WTC11 (cell line): Measurements from ENCODE around the gene LAMA2. TPM values are rescaled to one million over a fixed set of nuclear protein-coding genes. Genes with fewer than 3 reads are reported as not detected.

Source experiments
- ATAC-seq: fragments of 200-7000 bp; cut with Tn5 transposase; 2 replicates; pipeline ENCODE4 v1.10.0; 2021; ENCODE audit warnings: mild to moderate bottlenecking, moderate library complexity
- CTCF ChIA-PET: fragments of 300-600 bp; sonication (Branson Sonifier 250); formaldehyde crosslinking; loops from one replicate; lab custom pipeline; 2021; ENCODE audit warnings: antibody characterized with exemption; lab: Charles Lee
- POLR2A ChIA-PET: fragments of 350-600 bp; sonication (Branson Sonifier 250); formaldehyde crosslinking; loops from one replicate; lab custom pipeline; 2021; ENCODE audit warnings: antibody characterized with exemption; lab: Charles Lee
- DNase-seq: peaks from one replicate; pipeline ENCODE4 v3.0.0; 2021; ENCODE audit warnings: low spot score
- H3K27ac Mint-ChIP-seq: 2 replicates; pipeline ENCODE4 v1.8.0; 2021; ENCODE audit warnings: mixed read lengths
- H3K27me3 Mint-ChIP-seq: 2 replicates; pipeline ENCODE4 v1.8.0; 2021; ENCODE audit warnings: low read depth, mild to moderate bottlenecking, moderate library complexity, mixed read lengths
- H3K36me3 Mint-ChIP-seq: 2 replicates; pipeline ENCODE4 v1.8.0; 2021; ENCODE audit warnings: mixed read lengths
- H3K4me1 Mint-ChIP-seq: 2 replicates; pipeline ENCODE4 v1.8.0; 2022; ENCODE audit warnings: mixed read lengths
- H3K4me3 Mint-ChIP-seq: 2 replicates; pipeline ENCODE4 v1.8.0; 2021; ENCODE audit warnings: mild to moderate bottlenecking, moderate library complexity, mixed read lengths
- H3K9me3 Mint-ChIP-seq: 2 replicates; pipeline ENCODE4 v1.8.0; 2021; ENCODE audit warnings: mixed read lengths
- ATF2 ChIP-seq: sonication (generic); formaldehyde crosslinking; IDR thresholded peaks from 2 replicates; pipeline ENCODE4 v1.8.1; 2022; ENCODE audit warnings: low read depth, missing genetic modification reagents, borderline replicate concordance
- CREM ChIP-seq: sonication (generic); formaldehyde crosslinking; IDR thresholded peaks from 2 replicates; pipeline ENCODE4 v1.8.1; 2022; ENCODE audit warnings: mild to moderate bottlenecking, missing genetic modification reagents, moderate library complexity
- FOXK1 ChIP-seq: sonication (generic); formaldehyde crosslinking; IDR thresholded peaks from 2 replicates; pipeline ENCODE4 v1.8.0; 2022; ENCODE audit warnings: mild to moderate bottlenecking, moderate library complexity, missing genetic modification reagents
- HMGA2 ChIP-seq: fragments of 250-450 bp; sonication (Bioruptor Pico); IDR thresholded peaks from 2 replicates; pipeline ENCODE4 v1.4.0; 2021; ENCODE audit warnings: mild to moderate bottlenecking, moderate library complexity
- IRF1 ChIP-seq: sonication (generic); formaldehyde crosslinking; IDR thresholded peaks from 2 replicates; pipeline ENCODE4 v1.8.0; 2023; ENCODE audit warnings: missing genetic modification reagents
- MXD4 ChIP-seq: fragments of 250-450 bp; sonication (Bioruptor Pico); IDR thresholded peaks from 2 replicates; pipeline ENCODE4 v1.8.0; 2021; ENCODE audit warnings: mild to moderate bottlenecking, moderate library complexity, borderline replicate concordance
- OVOL2 ChIP-seq: fragments of 250-450 bp; sonication (Bioruptor Pico); IDR thresholded peaks from 2 replicates; pipeline ENCODE4 v1.9.0; 2021; ENCODE audit warnings: mild to moderate bottlenecking, borderline replicate concordance
- PRRX2 ChIP-seq: fragments of 250-450 bp; sonication (Bioruptor Pico); IDR thresholded peaks from 2 replicates; pipeline ENCODE4 v1.8.0; 2021; ENCODE audit warnings: mild to moderate bottlenecking
- SMAD4 ChIP-seq: sonication (generic); formaldehyde crosslinking; IDR thresholded peaks from 2 replicates; pipeline ENCODE4 v1.8.0; 2022; ENCODE audit warnings: mild to moderate bottlenecking, missing genetic modification reagents
- TCF7 ChIP-seq: sonication (generic); formaldehyde crosslinking; IDR thresholded peaks from 2 replicates; pipeline ENCODE4 v1.8.0; 2022; ENCODE audit warnings: mild to moderate bottlenecking, low read depth, missing genetic modification reagents, moderate library complexity
- ZNF317 ChIP-seq: sonication (generic); formaldehyde crosslinking; IDR thresholded peaks from 2 replicates; pipeline ENCODE4 v1.8.1; 2023; ENCODE audit warnings: low read depth, mild to moderate bottlenecking, moderate library complexity, missing genetic modification reagents, borderline replicate concordance
- total RNA-seq: library from RNA; stranded (reverse); gene quantifications from 3 replicates; pipeline ENCODE4 v1.2.3, GENCODE V29; 2021
- TF ChIP-seq, protein P1 (sequence below): fragments of 250-450 bp; sonication (Bioruptor Pico); IDR thresholded peaks from 2 replicates; pipeline ENCODE4 v1.9.0; 2021; ENCODE audit warnings: mild to moderate bottlenecking
- TF ChIP-seq, protein P2 (sequence below): sonication (generic); formaldehyde crosslinking; conservative IDR thresholded peaks from 2 replicates; pipeline ENCODE4 v1.8.1; 2023; ENCODE audit warnings: mild to moderate bottlenecking, low read depth, missing genetic modification reagents, moderate library complexity
- TF ChIP-seq, protein P3 (sequence below): fragments of 250-450 bp; sonication (Bioruptor Pico); conservative IDR thresholded peaks from 2 replicates; pipeline ENCODE4 v1.9.0; 2021; ENCODE audit warnings: mild to moderate bottlenecking
- TF ChIP-seq, protein P4 (sequence below): fragments of 200-600 bp; IDR thresholded peaks from 2 replicates; pipeline ENCODE4 v1.8.0; 2022; ENCODE audit warnings: antibody characterized with exemption
- TF ChIP-seq, protein P5 (sequence below): sonication (generic); formaldehyde crosslinking; IDR thresholded peaks from 2 replicates; pipeline ENCODE4 v1.8.1; 2023; ENCODE audit warnings: mild to moderate bottlenecking, missing genetic modification reagents

LAMA2 gene
- total RNA-seq, 1 experiment from 2014 or later: 6.6 TPM

GRCh38 chr6:129419324-129419723 is 536.4 kb downstream of the LAMA2 start (continued):
- no peak for TF ChIP-seq TCF7 (CRISPR knock-in tag)

DNA sequence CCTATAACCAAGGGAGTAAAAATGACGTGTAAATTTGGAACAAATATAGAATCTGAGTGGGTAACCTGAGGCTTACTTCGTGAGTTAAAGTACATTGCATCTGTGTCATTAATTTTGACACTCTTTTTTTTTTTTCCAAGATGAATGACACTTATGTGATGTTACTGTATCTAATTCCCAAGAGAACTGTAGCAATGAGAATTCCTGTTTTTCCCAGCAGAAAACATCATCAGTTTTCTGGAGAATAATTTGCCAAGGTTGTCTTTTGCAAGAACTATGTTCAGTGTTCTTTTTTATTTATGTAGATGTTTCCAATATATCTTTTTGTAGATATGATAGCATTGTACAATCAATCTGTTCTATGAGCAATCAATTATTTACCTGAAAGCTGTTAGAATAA is 543.4 kb downstream of the LAMA2 start:
- Mint-ChIP-seq H3K9me3 (no peaks in the 10 kb centered on the region), H3K27ac (no peak overlapping the region), H3K4me1 (no peaks in the 10 kb centered on the region), H3K27me3 (no peaks in the 10 kb centered on the region), H3K4me3 (no peak overlapping the region), H3K36me3 (no peaks in the 10 kb centered on the region)
- ChIA-PET POLR2A (no interaction called here), CTCF (no interaction called here)
- TF ChIP-seq TCF7 (CRISPR knock-in tag): no peak
- no peak for TF ChIP-seq IRF1 (CRISPR knock-in tag)
- TF ChIP-seq, protein P1, sequence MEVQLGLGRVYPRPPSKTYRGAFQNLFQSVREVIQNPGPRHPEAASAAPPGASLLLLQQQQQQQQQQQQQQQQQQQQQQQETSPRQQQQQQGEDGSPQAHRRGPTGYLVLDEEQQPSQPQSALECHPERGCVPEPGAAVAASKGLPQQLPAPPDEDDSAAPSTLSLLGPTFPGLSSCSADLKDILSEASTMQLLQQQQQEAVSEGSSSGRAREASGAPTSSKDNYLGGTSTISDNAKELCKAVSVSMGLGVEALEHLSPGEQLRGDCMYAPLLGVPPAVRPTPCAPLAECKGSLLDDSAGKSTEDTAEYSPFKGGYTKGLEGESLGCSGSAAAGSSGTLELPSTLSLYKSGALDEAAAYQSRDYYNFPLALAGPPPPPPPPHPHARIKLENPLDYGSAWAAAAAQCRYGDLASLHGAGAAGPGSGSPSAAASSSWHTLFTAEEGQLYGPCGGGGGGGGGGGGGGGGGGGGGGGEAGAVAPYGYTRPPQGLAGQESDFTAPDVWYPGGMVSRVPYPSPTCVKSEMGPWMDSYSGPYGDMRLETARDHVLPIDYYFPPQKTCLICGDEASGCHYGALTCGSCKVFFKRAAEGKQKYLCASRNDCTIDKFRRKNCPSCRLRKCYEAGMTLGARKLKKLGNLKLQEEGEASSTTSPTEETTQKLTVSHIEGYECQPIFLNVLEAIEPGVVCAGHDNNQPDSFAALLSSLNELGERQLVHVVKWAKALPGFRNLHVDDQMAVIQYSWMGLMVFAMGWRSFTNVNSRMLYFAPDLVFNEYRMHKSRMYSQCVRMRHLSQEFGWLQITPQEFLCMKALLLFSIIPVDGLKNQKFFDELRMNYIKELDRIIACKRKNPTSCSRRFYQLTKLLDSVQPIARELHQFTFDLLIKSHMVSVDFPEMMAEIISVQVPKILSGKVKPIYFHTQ (CRISPR knock-in tag): no peak
- TF ChIP-seq, protein P2, sequence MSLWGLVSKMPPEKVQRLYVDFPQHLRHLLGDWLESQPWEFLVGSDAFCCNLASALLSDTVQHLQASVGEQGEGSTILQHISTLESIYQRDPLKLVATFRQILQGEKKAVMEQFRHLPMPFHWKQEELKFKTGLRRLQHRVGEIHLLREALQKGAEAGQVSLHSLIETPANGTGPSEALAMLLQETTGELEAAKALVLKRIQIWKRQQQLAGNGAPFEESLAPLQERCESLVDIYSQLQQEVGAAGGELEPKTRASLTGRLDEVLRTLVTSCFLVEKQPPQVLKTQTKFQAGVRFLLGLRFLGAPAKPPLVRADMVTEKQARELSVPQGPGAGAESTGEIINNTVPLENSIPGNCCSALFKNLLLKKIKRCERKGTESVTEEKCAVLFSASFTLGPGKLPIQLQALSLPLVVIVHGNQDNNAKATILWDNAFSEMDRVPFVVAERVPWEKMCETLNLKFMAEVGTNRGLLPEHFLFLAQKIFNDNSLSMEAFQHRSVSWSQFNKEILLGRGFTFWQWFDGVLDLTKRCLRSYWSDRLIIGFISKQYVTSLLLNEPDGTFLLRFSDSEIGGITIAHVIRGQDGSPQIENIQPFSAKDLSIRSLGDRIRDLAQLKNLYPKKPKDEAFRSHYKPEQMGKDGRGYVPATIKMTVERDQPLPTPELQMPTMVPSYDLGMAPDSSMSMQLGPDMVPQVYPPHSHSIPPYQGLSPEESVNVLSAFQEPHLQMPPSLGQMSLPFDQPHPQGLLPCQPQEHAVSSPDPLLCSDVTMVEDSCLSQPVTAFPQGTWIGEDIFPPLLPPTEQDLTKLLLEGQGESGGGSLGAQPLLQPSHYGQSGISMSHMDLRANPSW (CRISPR knock-in tag): no peak
- TF ChIP-seq ZNF317: no peak
- TF ChIP-seq CREM: no peak
- no peak for TF ChIP-seq HMGA2
- no peak for TF ChIP-seq MXD4 (CRISPR knock-in tag)
- TF ChIP-seq ATF2: no peak
- TF ChIP-seq OVOL2 (CRISPR knock-in tag): no peak
- TF ChIP-seq FOXK1 (CRISPR knock-in tag): no peak
- TF ChIP-seq, protein P3, sequence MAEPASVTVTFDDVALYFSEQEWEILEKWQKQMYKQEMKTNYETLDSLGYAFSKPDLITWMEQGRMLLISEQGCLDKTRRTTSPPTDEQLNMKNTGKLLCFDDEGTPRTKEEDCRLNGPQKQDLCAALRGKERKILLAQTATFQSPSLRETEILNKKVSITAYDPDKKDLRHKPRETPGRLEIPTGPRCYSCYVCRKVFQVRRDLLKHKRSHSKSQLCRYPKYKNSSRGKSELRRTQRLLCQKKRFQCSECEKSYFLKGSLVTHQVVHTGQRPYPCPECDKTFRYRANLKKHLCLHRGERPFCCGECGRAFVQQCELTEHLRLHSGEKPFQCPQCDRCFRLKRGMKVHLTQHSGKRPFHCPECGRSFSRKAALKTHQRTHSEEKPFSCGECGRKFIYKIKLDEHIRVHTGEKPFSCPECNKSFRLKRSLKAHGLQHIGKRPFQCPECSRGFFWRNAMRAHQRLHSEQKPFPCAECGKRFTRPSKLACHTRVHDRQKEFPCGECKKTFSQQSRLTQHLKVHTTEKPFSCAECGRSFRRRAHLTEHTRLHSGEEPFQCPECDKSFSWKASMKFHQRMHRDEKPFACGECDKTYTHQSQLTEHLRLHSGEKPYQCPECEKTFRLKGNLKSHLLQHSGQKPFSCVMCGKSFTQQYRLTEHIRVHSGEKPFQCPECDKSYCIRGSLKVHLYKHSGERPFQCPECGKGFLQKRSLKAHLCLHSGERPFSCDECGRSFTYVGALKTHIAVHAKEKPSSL (CRISPR knock-in tag): no peak
- no peak for TF ChIP-seq PRRX2 (CRISPR knock-in tag)
- TF ChIP-seq, protein P4, sequence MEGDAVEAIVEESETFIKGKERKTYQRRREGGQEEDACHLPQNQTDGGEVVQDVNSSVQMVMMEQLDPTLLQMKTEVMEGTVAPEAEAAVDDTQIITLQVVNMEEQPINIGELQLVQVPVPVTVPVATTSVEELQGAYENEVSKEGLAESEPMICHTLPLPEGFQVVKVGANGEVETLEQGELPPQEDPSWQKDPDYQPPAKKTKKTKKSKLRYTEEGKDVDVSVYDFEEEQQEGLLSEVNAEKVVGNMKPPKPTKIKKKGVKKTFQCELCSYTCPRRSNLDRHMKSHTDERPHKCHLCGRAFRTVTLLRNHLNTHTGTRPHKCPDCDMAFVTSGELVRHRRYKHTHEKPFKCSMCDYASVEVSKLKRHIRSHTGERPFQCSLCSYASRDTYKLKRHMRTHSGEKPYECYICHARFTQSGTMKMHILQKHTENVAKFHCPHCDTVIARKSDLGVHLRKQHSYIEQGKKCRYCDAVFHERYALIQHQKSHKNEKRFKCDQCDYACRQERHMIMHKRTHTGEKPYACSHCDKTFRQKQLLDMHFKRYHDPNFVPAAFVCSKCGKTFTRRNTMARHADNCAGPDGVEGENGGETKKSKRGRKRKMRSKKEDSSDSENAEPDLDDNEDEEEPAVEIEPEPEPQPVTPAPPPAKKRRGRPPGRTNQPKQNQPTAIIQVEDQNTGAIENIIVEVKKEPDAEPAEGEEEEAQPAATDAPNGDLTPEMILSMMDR: no peak
- TF ChIP-seq, protein P5, sequence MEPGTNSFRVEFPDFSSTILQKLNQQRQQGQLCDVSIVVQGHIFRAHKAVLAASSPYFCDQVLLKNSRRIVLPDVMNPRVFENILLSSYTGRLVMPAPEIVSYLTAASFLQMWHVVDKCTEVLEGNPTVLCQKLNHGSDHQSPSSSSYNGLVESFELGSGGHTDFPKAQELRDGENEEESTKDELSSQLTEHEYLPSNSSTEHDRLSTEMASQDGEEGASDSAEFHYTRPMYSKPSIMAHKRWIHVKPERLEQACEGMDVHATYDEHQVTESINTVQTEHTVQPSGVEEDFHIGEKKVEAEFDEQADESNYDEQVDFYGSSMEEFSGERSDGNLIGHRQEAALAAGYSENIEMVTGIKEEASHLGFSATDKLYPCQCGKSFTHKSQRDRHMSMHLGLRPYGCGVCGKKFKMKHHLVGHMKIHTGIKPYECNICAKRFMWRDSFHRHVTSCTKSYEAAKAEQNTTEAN (CRISPR knock-in tag): no peak
- TF ChIP-seq SMAD4 (CRISPR knock-in tag): no peak
- DNase-seq (no peak), ATAC-seq (no peak)
